ENCODE data around the gene PRPF6.
A peak's percentile ranks its signal among the peaks of the same experiment; 100 is the strongest.

PRPF6 gene

GRCh38 chr20:64051561-64052325, 70.8 kb downstream of the PRPF6 start:
- no peak for DNase-seq

GRCh38 chr20:64052326-64052722, 71.4 kb downstream of the PRPF6 start:
- DNase-seq: no peak

- DNase-seq: no peak
Measured at GRCh38 chr20:64052987-64053840, 72.3 kb downstream of the PRPF6 start.

- no peak for DNase-seq
Measured at GRCh38 chr20:64053841-64054661, 73.1 kb downstream of the PRPF6 start.

GRCh38 chr20:64055396-64055892, 74.5 kb downstream of the PRPF6 start:
- no peak for DNase-seq

GRCh38 chr20:64055893-64056638, 75.1 kb downstream of the PRPF6 start:
- no peak for DNase-seq

GRCh38 chr20:64056639-64056888, 75.6 kb downstream of the PRPF6 start:
- DNase-seq: no peak

- DNase-seq: no peak
Measured at GRCh38 chr20:64056889-64057627, 76.1 kb downstream of the PRPF6 start.

GRCh38 chr20:64057628-64058498, 76.9 kb downstream of the PRPF6 start:
- peak; percentile 81 for DNase-seq

GRCh38 chr20:64058536-64058935, 77.6 kb downstream of the PRPF6 start:
- no peak for DNase-seq

- DNase-seq: no peak
Measured at GRCh38 chr20:64062276-64062595, 81.3 kb downstream of the PRPF6 start.

GRCh38 chr20:64062596-64063388, 81.9 kb downstream of the PRPF6 start, which contains the start of gene TCEA2:
TSS of gene TCEA2 (plus strand) at chr20:64063198. CDS start at chr20:64063313, 115 bp downstream.
- peak; percentile 94 for DNase-seq

- DNase-seq: no peak
Measured at GRCh38 chr20:64063389-64064144, 82.6 kb downstream of the PRPF6 start.

- DNase-seq: no peak
Measured at GRCh38 chr20:64064145-64064698, 83.3 kb downstream of the PRPF6 start.

- DNase-seq: no peak
Measured at GRCh38 chr20:64065062-64065973, 84.4 kb downstream of the PRPF6 start.

GRCh38 chr20:64065974-64066343, 85.0 kb downstream of the PRPF6 start:
- peak; percentile 39 for DNase-seq

GRCh38 chr20:64067005-64067632, 86.2 kb downstream of the PRPF6 start:
- DNase-seq: no peak
